Measurements from ENCODE around the gene CDC42. TPM values are rescaled to one million over a fixed set of nuclear protein-coding genes. Genes with fewer than 3 reads are reported as not detected.

Gene CDC42
- total and polyA plus RNA-seq, 2 of the 13 experiments (the other 11 are each of a cell fraction or from before 2014, with no cell fraction given): 138 to 237 TPM

DNA sequence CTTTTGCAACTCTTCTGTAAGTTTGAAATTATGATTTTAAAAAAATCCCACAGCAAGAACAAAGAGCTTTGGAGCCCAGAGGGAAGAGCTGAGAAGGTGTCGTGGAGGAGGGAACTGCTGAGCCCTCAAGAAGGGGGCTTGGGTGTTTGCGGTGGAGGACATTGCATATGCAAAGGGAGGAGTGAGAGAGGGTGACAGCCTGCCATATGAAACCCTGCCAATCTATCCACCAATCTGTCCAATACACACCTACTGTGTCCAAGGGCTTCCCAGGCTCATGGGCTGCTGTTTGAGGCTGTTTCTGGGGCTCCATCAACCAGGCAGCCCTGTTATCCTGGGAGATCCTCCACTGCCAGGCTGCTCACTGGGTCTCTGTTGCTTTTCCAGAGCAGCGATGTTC lies 75.2 kb downstream of the CDC42 start:
- H3K9me3 ChIP-seq (ENCODE audit: low read length): no peaks in the 10 kb centered on the region
- no peak overlapping the region for H2AFZ ChIP-seq (ENCODE audit: low read length)
- BruUV-seq (replicated peaks): no TSS peak
- no peaks in the 10 kb centered on the region for H3K4me1 ChIP-seq (ENCODE audit: insufficient read depth, low read length)
- no peak overlapping the region for H3K4me2 ChIP-seq (ENCODE audit: low read depth, low read length)
- POLR2A ChIA-PET: no interaction called here
- ATAC-seq (no peak), FAIRE-seq (no peak), DNase-seq (ENCODE audit: low spot score) (no peak)
- intact Hi-C loops (cut with micrococcal nuclease; ENCODE audit: unreplicated experiment): no loop called here
- H3K4me3 ChIP-seq (replicated peaks in 1 of 3; ENCODE audit: insufficient read depth in 1 of 3, low read depth in 2 of 3, low read length in 3 of 3): no peak overlapping the region
- H3K9ac ChIP-seq (ENCODE audit: insufficient read depth, low read depth, low read length): no peak overlapping the region
- H3K27ac ChIP-seq (ENCODE audit: extremely low read length, insufficient read depth, low read length): no peak overlapping the region
- H3K27me3 ChIP-seq (ENCODE audit: control insufficient read depth in 1 of 2, insufficient read depth in 2 of 2, low read length in 2 of 2): peaks cover 0 to 8% of the 10 kb centered on the region in 2 experiments; a peak in 3 of 5 replicates
- CTCF ChIA-PET (ENCODE audit: low intra/inter-chr PET ratio, low total read pairs): no interaction called here
- no peaks in the 10 kb centered on the region; the same call in 1 of the 2 replicates for H4K20me1 ChIP-seq (ENCODE audit: insufficient read depth, low read length)
- in situ Hi-C loops (cut with HindIII; ENCODE audit: extremely low pct_ligation_motif_present, low pct_unique_long_range_greater_than_20kb): no loop called here
- H3K79me2 ChIP-seq (ENCODE audit: insufficient read depth, low read length): no peaks in the 10 kb centered on the region
- 63% methylated on average over 3 of the region's 3 CpGs for WGBS (ENCODE audit: low lambda C conversion rate)
- H3K36me3 ChIP-seq (replicated peaks in 1 of 2; ENCODE audit: control insufficient read depth in 1 of 2, insufficient read depth in 2 of 2, low read length in 2 of 2): no peaks in the 10 kb centered on the region
- TF ChIP-seq RFXAP (CRISPR knock-in tag; IDR thresholded peaks at IDR 0.05; ENCODE audit: borderline replicate concordance): no peak
- TF ChIP-seq NR1H2 (CRISPR knock-in tag; IDR thresholded peaks at IDR 0.05; ENCODE audit: borderline replicate concordance, low read depth): no peak
- TF ChIP-seq ZFP36 (IDR thresholded peaks at IDR 0.05; ENCODE audit: borderline replicate concordance, low read depth, low read length, partially characterized antibody): no peak
- TF ChIP-seq, protein P1, sequence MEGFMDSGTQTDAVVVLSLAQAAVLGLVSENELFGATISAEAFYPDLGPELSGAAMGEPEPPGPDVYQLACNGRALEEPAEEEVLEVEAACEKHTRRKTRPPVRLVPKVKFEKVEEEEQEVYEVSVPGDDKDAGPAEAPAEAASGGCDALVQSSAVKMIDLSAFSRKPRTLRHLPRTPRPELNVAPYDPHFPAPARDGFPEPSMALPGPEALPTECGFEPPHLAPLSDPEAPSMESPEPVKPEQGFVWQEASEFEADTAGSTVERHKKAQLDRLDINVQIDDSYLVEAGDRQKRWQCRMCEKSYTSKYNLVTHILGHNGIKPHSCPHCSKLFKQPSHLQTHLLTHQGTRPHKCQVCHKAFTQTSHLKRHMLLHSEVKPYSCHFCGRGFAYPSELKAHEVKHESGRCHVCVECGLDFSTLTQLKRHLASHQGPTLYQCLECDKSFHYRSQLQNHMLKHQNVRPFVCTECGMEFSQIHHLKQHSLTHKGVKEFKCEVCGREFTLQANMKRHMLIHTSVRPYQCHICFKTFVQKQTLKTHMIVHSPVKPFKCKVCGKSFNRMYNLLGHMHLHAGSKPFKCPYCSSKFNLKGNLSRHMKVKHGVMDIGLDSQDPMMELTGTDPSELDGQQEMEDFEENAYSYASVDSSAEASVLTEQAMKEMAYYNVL (CRISPR knock-in tag; IDR thresholded peaks at IDR 0.05; ENCODE audit: borderline replicate concordance): no peak
- TF ChIP-seq SMARCC2 (IDR thresholded peaks at IDR 0.05): no peak
- TF ChIP-seq SKI (IDR thresholded peaks at IDR 0.05; ENCODE audit: partially characterized antibody): no peak
- no peak for TF ChIP-seq MBNL3 (CRISPR knock-in tag; conservative IDR thresholded peaks at IDR 0.05)
- TF ChIP-seq ZNF367 (CRISPR knock-in tag; IDR thresholded peaks at IDR 0.05; ENCODE audit: borderline replicate concordance): no peak
- TF ChIP-seq ZNF235 (CRISPR knock-in tag; IDR thresholded peaks at IDR 0.05; ENCODE audit: borderline replicate concordance): no peak
- TF ChIP-seq ATAD3A (CRISPR knock-in tag; IDR thresholded peaks at IDR 0.05): no peak
- TF ChIP-seq ZBTB10 (CRISPR knock-in tag; IDR thresholded peaks at IDR 0.05; ENCODE audit: borderline replicate concordance): no peak
- TF ChIP-seq THRA (CRISPR knock-in tag; IDR thresholded peaks at IDR 0.05; ENCODE audit: borderline replicate concordance): no peak
- no peak for TF ChIP-seq USF2 (IDR thresholded peaks at IDR 0.05; ENCODE audit: low read depth, low read length)
- no peak for TF ChIP-seq USF2 (CRISPR knock-in tag; IDR thresholded peaks at IDR 0.05; ENCODE audit: borderline replicate concordance)
- TF ChIP-seq, protein P2, sequence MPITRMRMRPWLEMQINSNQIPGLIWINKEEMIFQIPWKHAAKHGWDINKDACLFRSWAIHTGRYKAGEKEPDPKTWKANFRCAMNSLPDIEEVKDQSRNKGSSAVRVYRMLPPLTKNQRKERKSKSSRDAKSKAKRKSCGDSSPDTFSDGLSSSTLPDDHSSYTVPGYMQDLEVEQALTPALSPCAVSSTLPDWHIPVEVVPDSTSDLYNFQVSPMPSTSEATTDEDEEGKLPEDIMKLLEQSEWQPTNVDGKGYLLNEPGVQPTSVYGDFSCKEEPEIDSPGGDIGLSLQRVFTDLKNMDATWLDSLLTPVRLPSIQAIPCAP (CRISPR knock-in tag; IDR thresholded peaks at IDR 0.05; ENCODE audit: low read depth): no peak
- TF ChIP-seq GZF1 (CRISPR knock-in tag; IDR thresholded peaks at IDR 0.05): no peak

All from HepG2 (cell line).